Loucy (cell line): ENCODE data around the gene EIF4G3.

Source experiments
- CTCF ChIP-seq: fragments of 200-600 bp; sonication (generic); conservative IDR thresholded peaks from 2 replicates; pipeline ENCODE4 v1.5.1; 2014; ENCODE audit warnings: mild to moderate bottlenecking, antibody characterized with exemption, low read length
- EZH2phosphoT487 ChIP-seq: fragments of 200-600 bp; IDR thresholded peaks from 2 replicates; pipeline ENCODE4 v1.6.1; 2018; ENCODE audit warnings: antibody characterized with exemption, mild to moderate bottlenecking, moderate library complexity, borderline replicate concordance

GRCh38 chr1:21060523-21060922, 116.2 kb downstream of the EIF4G3 start:
- TF ChIP-seq CTCF (no peak), EZH2phosphoT487 (no peak)
